Panc1 (cell line): ENCODE results near the gene WNK2. TPM values are rescaled to one million over a fixed set of nuclear protein-coding genes. Genes with fewer than 3 reads are reported as not detected.

Experiments
- ATAC-seq: fragments of 200-7000 bp; cut with Tn5 transposase; 2 replicates; pipeline ENCODE4 v1.9.1; 2020; ENCODE audit warnings: mild to moderate bottlenecking, moderate library complexity
- BruUV-seq: library from RNA; stranded (reverse); fragments of 400-500 nt; replicated peaks from 2 replicates; lab custom pipeline; 2021; lab: Mats Ljungman, UMichigan
- CTCF ChIA-PET: fragments of 300-600 bp; sonication (Branson Sonifier 250); formaldehyde crosslinking; loops from one replicate; lab custom pipeline; 2022; ENCODE audit warnings: antibody characterized with exemption; lab: Charles Lee
- POLR2A ChIA-PET: fragments of 300-600 bp; sonication (Branson Sonifier 250); formaldehyde crosslinking; loops from one replicate; lab custom pipeline; 2022; ENCODE audit warnings: antibody characterized with exemption; lab: Charles Lee
- DNase-seq: peaks from one replicate; pipeline ENCODE4 v3.0.0-alpha.2; 2010; ENCODE audit warnings: low read depth, low spot score
- H3K27ac ChIP-seq: 2 replicates; pipeline ENCODE4 v1.5.1; 2011; ENCODE audit warnings: mild to moderate bottlenecking, low read length, inconsistent platforms
- H3K27me3 ChIP-seq: fragments of 200-500 bp; sonication (Bioruptor generic); 2 replicates; pipeline ENCODE4 v1.6.0; 2014; ENCODE audit warnings: low read length, inconsistent platforms; ENCODE audit not compliant: control insufficient read depth, insufficient read depth
- H3K36me3 ChIP-seq: fragments of 200-500 bp; sonication (Bioruptor generic); 2 replicates; pipeline ENCODE4 v1.5.1; 2014; ENCODE audit warnings: inconsistent platforms, mild to moderate bottlenecking, low read length, moderate library complexity; ENCODE audit not compliant: control insufficient read depth, insufficient read depth
- H3K4me1 ChIP-seq: 2 replicates; pipeline ENCODE4 v1.5.1; 2011; ENCODE audit warnings: inconsistent platforms, mild to moderate bottlenecking, low read length, moderate library complexity; ENCODE audit not compliant: control insufficient read depth, insufficient read depth
- H3K4me3 ChIP-seq, 2 experiments: 2 replicates each; pipeline ENCODE4 v1.5.1; 2011 to 2012; ENCODE audit warnings: low read depth in 2 of 2, low read length in 2 of 2, mild to moderate bottlenecking in 2 of 2, inconsistent platforms in 1 of 2, moderate library complexity in 1 of 2
- H3K9me3 ChIP-seq: fragments of 200-500 bp; sonication (Bioruptor generic); 2 replicates; pipeline ENCODE4 v1.5.1; 2014; ENCODE audit warnings: low read depth, mild to moderate bottlenecking, inconsistent platforms, low read length, moderate library complexity; ENCODE audit not compliant: control insufficient read depth, insufficient read depth
- CTCF ChIP-seq: fragments of 450-650 bp; IDR thresholded peaks from 2 replicates; pipeline ENCODE4 v1.5.1; 2017; ENCODE audit warnings: mild to moderate bottlenecking
- POLR2AphosphoS5 ChIP-seq: IDR thresholded peaks from 2 replicates; pipeline ENCODE4 v1.6.1; 2012; ENCODE audit warnings: mild to moderate bottlenecking, low read depth, low read length, moderate library complexity
- SIN3A ChIP-seq: IDR thresholded peaks from 2 replicates; pipeline ENCODE4 v1.6.1; 2012; ENCODE audit warnings: low read depth, mild to moderate bottlenecking, low read length, moderate library complexity, borderline replicate concordance; ENCODE audit not compliant: insufficient read depth
- TCF7L2 ChIP-seq: IDR thresholded peaks from 2 replicates; pipeline ENCODE4 v1.6.1; 2011; ENCODE audit warnings: mild to moderate bottlenecking, low read depth, low read length, inconsistent platforms
- in situ Hi-C: cut with HindIII; loops from 2 replicates; pipeline ENCODE4 v1.10.0; 2016; ENCODE audit warnings: low sequenced_read_pairs, low pct_unique_long_range_greater_than_20kb
- intact Hi-C: fragments of 100-400 bp; cut with micrococcal nuclease; formaldehyde crosslinking; loops from one replicate; pipeline ENCODE4 v1.10.0; 2022; ENCODE audit not compliant: unreplicated experiment
- total RNA-seq: library from RNA; stranded (reverse); gene quantifications from one replicate; pipeline ENCODE4 v1.2.1, GENCODE V29; 2021; ENCODE audit not compliant: unreplicated experiment
- TF ChIP-seq, protein P1 (sequence below), 2 experiments: IDR thresholded peaks; 2 replicates each; pipeline ENCODE4 v1.6.1; 2011 to 2012; ENCODE audit warnings: low read depth in 2 of 2, control low read depth in 1 of 2, low read length in 1 of 2, mild to moderate bottlenecking in 1 of 2, moderate library complexity in 1 of 2; ENCODE audit not compliant: insufficient read depth in 1 of 2

WNK2 gene
- total RNA-seq, 1 experiment from 2014 or later: 13.7 TPM

- Histone ChIP-seq H3K4me3 (no peak overlapping the region), H3K27me3 (no peaks in the 10 kb centered on the region), H3K9me3 (no peaks in the 10 kb centered on the region), H3K27ac (no peak overlapping the region), H3K36me3 (no peaks in the 10 kb centered on the region), H3K4me1 (peaks cover 14% of the 10 kb centered on the region)
- DNase-seq (no peak), ATAC-seq (no peak)
- CTCF ChIA-PET: no interaction called here
- POLR2A ChIA-PET: no interaction called here
- BruUV-seq: no TSS peak
- TF ChIP-seq, protein P1, sequence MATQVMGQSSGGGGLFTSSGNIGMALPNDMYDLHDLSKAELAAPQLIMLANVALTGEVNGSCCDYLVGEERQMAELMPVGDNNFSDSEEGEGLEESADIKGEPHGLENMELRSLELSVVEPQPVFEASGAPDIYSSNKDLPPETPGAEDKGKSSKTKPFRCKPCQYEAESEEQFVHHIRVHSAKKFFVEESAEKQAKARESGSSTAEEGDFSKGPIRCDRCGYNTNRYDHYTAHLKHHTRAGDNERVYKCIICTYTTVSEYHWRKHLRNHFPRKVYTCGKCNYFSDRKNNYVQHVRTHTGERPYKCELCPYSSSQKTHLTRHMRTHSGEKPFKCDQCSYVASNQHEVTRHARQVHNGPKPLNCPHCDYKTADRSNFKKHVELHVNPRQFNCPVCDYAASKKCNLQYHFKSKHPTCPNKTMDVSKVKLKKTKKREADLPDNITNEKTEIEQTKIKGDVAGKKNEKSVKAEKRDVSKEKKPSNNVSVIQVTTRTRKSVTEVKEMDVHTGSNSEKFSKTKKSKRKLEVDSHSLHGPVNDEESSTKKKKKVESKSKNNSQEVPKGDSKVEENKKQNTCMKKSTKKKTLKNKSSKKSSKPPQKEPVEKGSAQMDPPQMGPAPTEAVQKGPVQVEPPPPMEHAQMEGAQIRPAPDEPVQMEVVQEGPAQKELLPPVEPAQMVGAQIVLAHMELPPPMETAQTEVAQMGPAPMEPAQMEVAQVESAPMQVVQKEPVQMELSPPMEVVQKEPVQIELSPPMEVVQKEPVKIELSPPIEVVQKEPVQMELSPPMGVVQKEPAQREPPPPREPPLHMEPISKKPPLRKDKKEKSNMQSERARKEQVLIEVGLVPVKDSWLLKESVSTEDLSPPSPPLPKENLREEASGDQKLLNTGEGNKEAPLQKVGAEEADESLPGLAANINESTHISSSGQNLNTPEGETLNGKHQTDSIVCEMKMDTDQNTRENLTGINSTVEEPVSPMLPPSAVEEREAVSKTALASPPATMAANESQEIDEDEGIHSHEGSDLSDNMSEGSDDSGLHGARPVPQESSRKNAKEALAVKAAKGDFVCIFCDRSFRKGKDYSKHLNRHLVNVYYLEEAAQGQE (IDR thresholded peaks at IDR 0.05; ENCODE audit: insufficient read depth in 1 of 2, low read depth in 2 of 2, low read length in 1 of 2): no peak
- TF ChIP-seq POLR2AphosphoS5 (no peak), SIN3A (no peak), TCF7L2 (no peak)
- in situ Hi-C loops (no loop called here), intact Hi-C loops (no loop called here)
These were observed 16.5 kb downstream of the WNK2 start for GRCh38 chr9:93200449-93200742.

- POLR2A ChIA-PET: no interaction called here
- CTCF ChIA-PET: no interaction called here
- Histone ChIP-seq H3K4me1 (peaks cover 14% of the 10 kb centered on the region), H3K36me3 (no peaks in the 10 kb centered on the region), H3K27ac (no peak overlapping the region), H3K4me3 (no peak overlapping the region), H3K9me3 (no peaks in the 10 kb centered on the region), H3K27me3 (no peaks in the 10 kb centered on the region)
- in situ Hi-C loops (no loop called here), intact Hi-C loops (no loop called here)
- ATAC-seq (peak; percentile 13; the same call in 1 of the 2 replicates), DNase-seq (no peak)
- no TSS peak for BruUV-seq
- TF ChIP-seq POLR2AphosphoS5: no peak
- TF ChIP-seq, protein P1 (IDR thresholded peaks at IDR 0.05; ENCODE audit: insufficient read depth in 1 of 2, low read depth in 2 of 2, low read length in 1 of 2): no peak
These were observed 17.0 kb downstream of the WNK2 start for GRCh38 chr9:93200989-93201334.

- H3K9me3 ChIP-seq: no peaks in the 10 kb centered on the region
- CTCF ChIA-PET: no interaction called here
- H3K36me3 ChIP-seq: no peaks in the 10 kb centered on the region
- TF ChIP-seq CTCF: no peak
- TF ChIP-seq POLR2AphosphoS5: no peak
- TF ChIP-seq TCF7L2: no peak
- TF ChIP-seq SIN3A: no peak
- TF ChIP-seq, protein P1 (IDR thresholded peaks at IDR 0.05; ENCODE audit: insufficient read depth in 1 of 2, low read depth in 2 of 2, low read length in 1 of 2): no peak
- no peaks in the 10 kb centered on the region for H3K27me3 ChIP-seq
- no peak for DNase-seq
- in situ Hi-C loops (no loop called here), intact Hi-C loops (no loop called here)
- H3K4me1 ChIP-seq: peaks cover 14% of the 10 kb centered on the region
- H3K27ac ChIP-seq: no peak overlapping the region
- no peak for ATAC-seq
- BruUV-seq: no TSS peak
- no peak overlapping the region for H3K4me3 ChIP-seq
- POLR2A ChIA-PET: no interaction called here
These were observed 19.2 kb downstream of the WNK2 start for GRCh38 chr9:93203026-93203717.
